RCC 7860 (cell line): ENCODE results near the gene SSBP1.
A peak's percentile ranks its signal among the peaks of the same experiment; 100 is the strongest.
"Not testable (repeated sequence)": the region's sequence is repeated elsewhere in the genome, so short reads cannot be mapped to it uniquely, and the experiment has no call there.

Source experiments
- DNase-seq: peaks from one replicate; pipeline ENCODE4 v3.0.0-alpha.2; 2015; ENCODE audit warnings: low spot score
- FAIRE-seq: peaks from 2 replicates; lab custom pipeline; 2012; peaks lifted over from hg19 to GRCh38; lab: Jason Lieb, UNC

The SSBP1 gene

DNA sequence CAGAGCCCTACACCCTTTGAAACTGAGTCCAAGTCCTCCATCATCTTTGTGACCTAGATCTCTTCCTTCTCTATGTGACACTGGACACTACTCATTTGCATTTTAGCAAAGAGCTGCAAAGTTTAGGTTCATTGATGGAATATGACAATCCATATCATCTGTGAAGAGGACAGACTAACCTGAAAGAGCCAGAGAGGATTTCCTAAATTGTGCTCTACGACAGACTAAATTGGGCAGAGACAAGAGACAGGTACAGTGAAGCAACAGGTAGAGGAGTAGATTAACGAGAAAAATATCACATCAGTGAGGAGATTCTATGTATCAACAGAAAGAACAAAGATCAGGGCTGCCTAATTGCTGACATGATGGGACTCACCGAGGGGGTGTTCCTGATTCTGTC is 25.6 kb downstream of the SSBP1 start, which contains the start of gene TAS2R3:
Gene TAS2R3 (plus strand): TSS at position 301 of the 400 bp plus-strand sequence. CDS start 62 bp downstream, at position 363.
- DNase-seq = no peak
- FAIRE-seq = no peak

DNA sequence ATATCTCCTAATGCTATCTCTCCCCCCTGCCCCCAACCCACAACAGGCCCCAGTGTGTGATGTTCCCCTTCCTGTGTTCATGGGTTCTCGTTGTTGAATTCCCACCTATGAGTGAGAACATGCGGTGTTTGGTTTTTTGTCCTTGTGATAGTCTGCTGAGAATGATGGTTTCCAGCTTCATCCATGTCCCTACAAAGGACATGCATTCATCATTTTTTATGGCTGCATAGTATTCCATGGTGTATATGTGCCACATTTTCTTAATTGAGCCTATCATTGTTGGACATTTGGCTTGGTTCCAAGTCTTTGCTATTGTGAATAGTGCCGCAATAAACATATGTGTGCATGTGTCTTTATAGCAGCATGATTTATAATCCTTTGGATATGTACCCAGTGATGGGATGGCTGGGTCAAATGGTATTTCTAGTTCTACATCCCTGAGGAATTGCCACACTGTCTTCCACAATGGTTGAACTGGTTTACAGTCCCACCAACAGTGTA is 32.0 kb downstream of the SSBP1 start:
- not testable (repeated sequence) for FAIRE-seq, DNase-seq

DNA sequence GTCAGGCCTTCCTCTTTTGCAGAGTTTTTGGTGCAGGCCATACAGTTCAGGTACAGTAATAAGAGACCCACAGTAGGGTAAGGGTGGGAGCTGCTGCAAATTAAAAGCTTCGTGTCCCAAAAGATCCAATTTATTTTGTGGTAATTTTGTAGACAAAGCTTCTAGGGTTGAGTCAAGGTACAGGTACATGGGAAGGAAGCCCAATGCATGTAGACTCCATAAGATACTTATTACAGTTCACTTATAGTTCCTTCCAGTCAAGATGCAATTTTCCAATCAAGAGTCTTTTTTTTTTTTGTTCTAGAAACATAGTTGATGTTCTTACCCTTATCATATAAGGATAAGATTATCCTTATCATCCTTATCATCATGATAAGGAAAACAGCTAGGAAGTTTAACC is 38.2 kb downstream of the SSBP1 start, which contains the start of gene TAS2R4:
Gene TAS2R4 (plus strand): TSS at position 301 of the 400 bp plus-strand sequence. CDS start 1,815 bp downstream, outside the sequence.
- DNase-seq (no peak), FAIRE-seq (no peak)

DNA sequence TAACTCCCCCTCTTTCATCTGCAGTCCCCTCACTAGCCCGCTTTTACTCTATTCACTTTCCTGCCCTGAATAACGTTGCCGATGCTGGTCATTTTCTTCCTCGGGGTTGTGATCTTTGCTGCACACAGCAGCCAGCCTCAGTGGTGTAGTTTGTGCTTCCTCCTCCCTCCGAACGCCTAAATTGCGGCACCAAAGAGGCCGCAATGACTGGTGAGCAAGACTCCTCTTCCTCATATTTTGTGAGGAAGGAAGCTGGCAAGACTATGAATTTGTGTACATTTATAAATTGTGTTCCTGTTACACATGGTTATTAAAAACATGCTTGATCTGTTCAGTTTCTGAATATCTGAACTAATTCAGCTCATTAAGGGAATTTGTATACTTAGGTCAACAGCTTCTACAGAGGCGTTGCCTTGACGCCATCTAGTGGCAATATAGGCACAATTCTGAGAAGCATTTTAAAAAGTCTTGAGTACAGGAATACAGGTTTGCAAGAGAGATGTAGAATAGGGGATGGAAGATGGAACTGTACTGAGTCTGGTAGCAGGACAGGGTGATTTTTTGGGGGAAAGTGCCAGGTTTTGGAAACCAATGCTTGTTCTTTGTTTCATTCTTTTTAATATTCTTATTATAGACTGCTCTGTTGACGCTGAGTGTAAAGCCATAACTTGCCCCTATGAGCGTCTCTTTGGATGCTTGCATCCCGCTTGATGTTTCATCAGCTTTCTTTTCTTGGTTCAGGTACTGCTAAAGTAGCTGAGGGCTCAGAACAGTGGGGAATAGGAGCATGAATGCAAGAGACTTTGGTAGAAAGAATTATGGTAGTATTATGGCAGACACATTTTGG is 47.8 kb downstream of the SSBP1 start:
- DNase-seq = peak; percentile 57
- peak; percentile 59 for FAIRE-seq

DNA sequence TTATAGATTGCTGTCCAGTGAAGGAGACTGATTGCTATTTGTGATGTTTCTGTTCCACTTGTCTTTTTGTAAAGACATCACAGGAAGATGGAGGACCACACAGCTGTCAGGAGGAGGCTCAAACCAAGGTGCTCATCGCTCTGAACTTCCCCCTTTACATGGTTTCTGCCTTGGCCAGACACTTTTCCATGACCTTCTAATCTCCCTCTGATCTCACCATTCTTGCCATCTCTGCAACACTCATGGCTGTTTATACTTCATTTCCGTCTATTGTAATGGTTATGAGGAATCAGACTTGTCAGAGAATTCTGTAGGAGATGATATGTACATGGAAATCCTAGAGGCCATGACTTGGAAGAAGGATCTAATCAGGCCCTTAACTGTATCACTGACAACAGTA is 50.1 kb downstream of the SSBP1 start:
- no peak for FAIRE-seq

DNA sequence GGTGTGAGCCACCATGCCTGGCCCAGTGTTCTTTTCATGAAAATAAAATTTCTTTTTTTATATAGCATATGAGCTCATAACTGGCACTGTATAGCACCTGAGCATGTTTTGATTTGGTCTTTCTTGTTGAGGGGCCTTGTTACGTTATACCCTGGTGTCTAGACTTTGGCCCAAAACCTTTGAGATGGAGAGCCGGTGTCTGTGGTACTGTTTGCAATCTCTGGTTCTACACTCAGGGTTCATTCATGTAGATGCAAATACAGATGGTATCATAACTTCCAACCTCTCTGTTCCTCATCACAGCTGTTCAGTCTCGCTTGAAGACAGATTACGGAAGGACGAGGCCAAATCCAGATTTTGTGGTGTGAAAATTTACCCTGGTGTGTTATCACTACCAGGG is 51.8 kb downstream of the SSBP1 start, which contains the start of gene TAS2R5:
Gene TAS2R5 (plus strand): TSS at position 301 of the 400 bp plus-strand sequence. CDS start 145 bp downstream, outside the sequence.
- FAIRE-seq = no peak
- DNase-seq = no peak

More for the DNA sequence above, 50.1 kb downstream of the SSBP1 start:
- DNase-seq = no peak

DNA sequence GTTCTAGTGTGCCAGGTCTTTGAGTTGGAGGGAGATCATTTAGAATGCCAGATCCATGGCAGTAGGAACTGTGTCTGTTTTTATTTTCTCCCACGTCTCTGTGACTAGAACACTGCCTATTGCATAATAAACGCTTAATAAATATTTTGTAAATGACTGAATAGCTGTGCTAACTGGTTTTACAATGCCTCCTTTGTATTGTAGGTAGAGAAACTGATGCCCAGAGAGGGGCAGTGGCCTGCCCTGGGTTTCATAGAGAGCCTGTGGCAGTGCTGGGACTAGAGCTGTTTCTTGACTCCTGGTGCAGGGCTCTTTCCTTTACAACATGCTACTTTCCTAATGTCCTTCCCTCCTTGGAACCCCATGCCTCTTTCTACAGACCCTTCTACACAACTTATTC is 54.4 kb downstream of the SSBP1 start:
- FAIRE-seq (no peak), DNase-seq (no peak)
